Aorta (tissue), 5 donors: ENCODE data around the gene RTN1. TPM values are rescaled to one million over a fixed set of nuclear protein-coding genes. Genes with fewer than 3 reads are reported as not detected.
A peak's percentile ranks its signal among the peaks of the same experiment; 100 is the strongest.

Experiments
- ATAC-seq: fragments of 200-7000 bp; cut with Tn5 transposase; one replicate; pipeline ENCODE4 v1.9.1; 2022; ENCODE audit warnings: moderate library complexity; ENCODE audit not compliant: low FRiP score
- DNase-seq, 2 donors: peaks; one replicate each; pipeline ENCODE4 v3.0.0-alpha.2; 2020
- H3K27ac ChIP-seq, 2 donors: one replicate each; pipeline ENCODE4 v1.5.1; 2013; ENCODE audit warnings: low read length in 2 of 2, mild to moderate bottlenecking in 2 of 2, moderate library complexity in 2 of 2, control low read depth in 1 of 2, inconsistent platforms in 1 of 2, low read depth in 1 of 2
- H3K27me3 ChIP-seq, 2 donors: one replicate each; pipeline ENCODE4 v1.6.1; 2013; ENCODE audit warnings: control low read depth in 1 of 2, low read length in 1 of 2, mild to moderate bottlenecking in 1 of 2, moderate library complexity in 1 of 2; ENCODE audit not compliant: insufficient read depth in 2 of 2, control insufficient read depth in 1 of 2
- H3K36me3 ChIP-seq, 2 donors: one replicate each; pipeline ENCODE4 v1.6.1; 2013; ENCODE audit warnings: control low read depth in 1 of 2, low read length in 1 of 2, mild to moderate bottlenecking in 1 of 2; ENCODE audit not compliant: insufficient read depth in 2 of 2, control insufficient read depth in 1 of 2
- H3K4me1 ChIP-seq, 2 donors: one replicate each; pipeline ENCODE4 v1.6.1; 2013; ENCODE audit warnings: low read length in 2 of 2, control low read depth in 1 of 2, mild to moderate bottlenecking in 1 of 2, moderate library complexity in 1 of 2; ENCODE audit not compliant: insufficient read depth in 2 of 2, control insufficient read depth in 1 of 2
- H3K4me3 ChIP-seq, 2 donors: one replicate each; pipeline ENCODE4 v1.5.1; 2013; ENCODE audit warnings: low read length in 2 of 2, control low read depth in 1 of 2, mild to moderate bottlenecking in 1 of 2
- H3K9me3 ChIP-seq: one replicate; pipeline ENCODE4 v1.6.1; 2013; ENCODE audit warnings: mild to moderate bottlenecking, low read length; ENCODE audit not compliant: control insufficient read depth
- WGBS, 2 donors: extraction: QIAGEN DNeasy Blood & Tissue Kit; methylation state at CpG; one replicate each; pipeline ENCODE4 v1.1.7; 2013; 5-methylcytosine and 5-hydroxymethylcytosine counted together
- intact Hi-C, 2 donors: fragments of 100-400 bp; cut with DNase I; formaldehyde crosslinking; loops; one replicate each; pipeline versions ENCODE4 v1.14.2 to v1.15.0; 2022
- long read RNA-seq, 2 donors: library from polyadenylated mRNA; unstranded; transcript quantifications; one replicate each; pipeline ENCODE4 v2.0.0, GENCODE V29; 2020 to 2021
- polyA plus RNA-seq, 2 donors: library from polyadenylated mRNA; stranded (reverse); fragments of 200-250 nt; gene quantifications; one replicate each; pipeline ENCODE4 v1.2.3, GENCODE V29; 2013
- total RNA-seq, 2 donors: library from RNA; stranded (reverse); fragmentation: NEBNext Ultra II Directional; extraction: Animal tissue kit (Norgen Biotek cat#: 25700); gene quantifications; one replicate each; pipeline ENCODE4 v1.2.1, GENCODE V29; 2021
- donor health status: healthy with polysubstance abuse.
- donor health status: Bipolar disorder and iron deficiency.
- donor health status: DM: no; HTN: no; CAD: no.
- donor health status: DM: no; HTN: no; CAD: no.
- donor health status: DM: yes; HTN: yes; CAD: no.

Gene RTN1
- total RNA-seq (10 to 100 TPM; 17.8 to 42.4 TPM), polyA plus RNA-seq (10 to 100 TPM; 21.4 to 43.7 TPM)
- long read RNA-seq, donor 1, partial matches to known transcripts, result 4 of 19 reads
- long read RNA-seq, donor 1, other reads (novel, unspliced or antisense), result 8 of 19 reads
- long read RNA-seq, donor 2, transcript RTN1-204 (7 exons, 2,101 nt), result minor isoform, 8 of 48 reads
- long read RNA-seq, donor 2, transcript RTN1-202 (7 exons, 1,703 nt), result minor isoform, 11 of 48 reads
- long read RNA-seq, donor 2, transcript RTN1-201 (9 exons, 3,435 nt), result major isoform, 18 of 48 reads
- long read RNA-seq, donor 2, partial matches to known transcripts, result 1 of 48 reads
- long read RNA-seq, donor 2, other reads (novel, unspliced or antisense), result 9 of 48 reads

GRCh38 chr14:59870277-59871165 lies at the start of gene RTN1:
TSS of gene RTN1 (minus strand) at chr14:59870776. CDS start at chr14:59870630, 146 bp downstream.
- peak within 1 kb of the TSS in 1 of 2 donors; percentile 69 for H3K27ac ChIP-seq
- no peaks in the 10 kb centered on the region for H3K36me3 ChIP-seq
- peak; percentile 91 for ATAC-seq
- H3K27me3 ChIP-seq, result no peaks in the 10 kb centered on the region
- DNase-seq, result peak; percentile 86 to 92
- no peaks in the 10 kb centered on the region for H3K4me1 ChIP-seq
- intact Hi-C loops, result loop anchor here in 1 of 2 donors (10.0 kb wide), 1 partner anchor 156 kb away; no protein-coding TSS in a partner anchor
- 0% methylated on average over 58 to 84 of the region's 84 CpGs for WGBS, 2 donors
- peak within 1 kb of the TSS; percentile 55 to 88 for H3K4me3 ChIP-seq
- H3K9me3 ChIP-seq, result no peaks in the 10 kb centered on the region

- no peaks in the 10 kb centered on the region for H3K36me3 ChIP-seq
- DNase-seq (no peak), ATAC-seq (no peak)
- no peaks in the 10 kb centered on the region for H3K27me3 ChIP-seq
- no peaks in the 10 kb centered on the region for H3K4me1 ChIP-seq
- H3K4me3 ChIP-seq, result no peak overlapping the region
- 93 to 99% methylated on average over 1 of the region's 1 CpG for WGBS, 2 donors
- intact Hi-C loops, result no loop called here
- H3K27ac ChIP-seq, result no peak overlapping the region
- no peaks in the 10 kb centered on the region for H3K9me3 ChIP-seq
Measured at GRCh38 chr14:59920378-59920683, 49.8 kb upstream of the RTN1 start.

GRCh38 chr14:59919570-59920377 lies 49.2 kb upstream of the RTN1 start, which contains the start of gene LRRC9:
TSS of gene LRRC9 (plus strand) at chr14:59920144.
- intact Hi-C loops, result no loop called here
- H3K27ac ChIP-seq, result no peak within 1 kb of the TSS
- WGBS, 2 donors, result 13 to 15% methylated on average over 57 of the region's 57 CpGs
- peaks cover 2% of the 10 kb centered on the region for H3K9me3 ChIP-seq
- H3K27me3 ChIP-seq, result no peaks in the 10 kb centered on the region
- no peaks in the 10 kb centered on the region for H3K36me3 ChIP-seq
- DNase-seq, result peak; percentile 51 to 81
- H3K4me3 ChIP-seq, result peak within 1 kb of the TSS; percentile 24 to 53
- ATAC-seq, result peak; percentile 37
- H3K4me1 ChIP-seq, result no peaks in the 10 kb centered on the region

- Histone ChIP-seq H3K27ac (no peak overlapping the region), H3K4me1 (no peaks in the 10 kb centered on the region), H3K27me3 (no peaks in the 10 kb centered on the region), H3K4me3 (peak overlapping the region; percentile 24 to 53), H3K36me3 (no peaks in the 10 kb centered on the region), H3K9me3 (peaks cover 2% of the 10 kb centered on the region)
- 1% methylated on average over 18 of the region's 18 CpGs for WGBS, 2 donors
- peak; percentile 73 for ATAC-seq
- intact Hi-C loops, result no loop called here
- DNase-seq, result peak in 1 of 2 donors; percentile 50
Measured at GRCh38 chr14:59918824-59919569, 48.4 kb upstream of the RTN1 start.

GRCh38 chr14:59913187-59913586 lies 42.6 kb upstream of the RTN1 start:
- no peak overlapping the region for H3K4me3 ChIP-seq
- no peaks in the 10 kb centered on the region for H3K4me1 ChIP-seq
- DNase-seq, result no peak
- ATAC-seq, result no peak
- intact Hi-C loops, result no loop called here
- no peaks in the 10 kb centered on the region for H3K27me3 ChIP-seq
- WGBS, 2 donors, result 87% methylated on average over 1 of the region's 1 CpG
- peaks cover 2% of the 10 kb centered on the region for H3K9me3 ChIP-seq
- no peaks in the 10 kb centered on the region for H3K36me3 ChIP-seq
- H3K27ac ChIP-seq, result no peak overlapping the region

GRCh38 chr14:59912443-59912842 lies 41.9 kb upstream of the RTN1 start:
- 87% methylated on average over 2 of the region's 2 CpGs for WGBS, 2 donors
- H3K27ac ChIP-seq, result no peak overlapping the region
- no peaks in the 10 kb centered on the region for H3K27me3 ChIP-seq
- no peaks in the 10 kb centered on the region for H3K4me1 ChIP-seq
- H3K9me3 ChIP-seq, result peaks cover 2% of the 10 kb centered on the region
- H3K36me3 ChIP-seq, result no peaks in the 10 kb centered on the region
- DNase-seq (no peak), ATAC-seq (no peak)
- intact Hi-C loops, result no loop called here
- H3K4me3 ChIP-seq, result no peak overlapping the region

GRCh38 chr14:59905188-59905587 lies 34.6 kb upstream of the RTN1 start:
- Histone ChIP-seq H3K4me1 (no peaks in the 10 kb centered on the region), H3K27ac (no peak overlapping the region), H3K9me3 (no peaks in the 10 kb centered on the region), H3K4me3 (no peak overlapping the region), H3K27me3 (no peaks in the 10 kb centered on the region), H3K36me3 (no peaks in the 10 kb centered on the region)
- no peak for ATAC-seq
- WGBS, 2 donors, result 76 to 79% methylated on average over 2 of the region's 2 CpGs
- intact Hi-C loops, result no loop called here
- DNase-seq, result no peak

GRCh38 chr14:59904184-59904583 lies 33.6 kb upstream of the RTN1 start:
- no peak overlapping the region for H3K27ac ChIP-seq
- DNase-seq (no peak), ATAC-seq (no peak)
- H3K27me3 ChIP-seq, result no peaks in the 10 kb centered on the region
- no peak overlapping the region for H3K4me3 ChIP-seq
- no peaks in the 10 kb centered on the region for H3K9me3 ChIP-seq
- intact Hi-C loops, result no loop called here
- H3K4me1 ChIP-seq, result no peaks in the 10 kb centered on the region
- WGBS, 2 donors, result 51 to 60% methylated on average over 2 of the region's 2 CpGs
- H3K36me3 ChIP-seq, result no peaks in the 10 kb centered on the region
